HepG2 (cell line): ENCODE measurements around the gene GNA15.

Experiments used
- BCL6 ChIP-seq: IDR thresholded peaks from 2 replicates; pipeline ENCODE4 v1.6.1; 2016; ENCODE audit warnings: missing genetic modification reagents, missing compliant biosample characterization
- ETS1 ChIP-seq: sonication (generic); formaldehyde crosslinking; IDR thresholded peaks from 2 replicates; pipeline ENCODE4 v1.4.0; 2020; ENCODE audit warnings: missing genetic modification reagents

- TF ChIP-seq BCL6 (no peak), ETS1 (CRISPR knock-in tag) (no peak)
Measured at GRCh38 chr19:3113100-3114017, 22.5 kb upstream of the GNA15 start.
